ENCODE measurements around the gene ZBTB25.

ZBTB25 gene

DNA sequence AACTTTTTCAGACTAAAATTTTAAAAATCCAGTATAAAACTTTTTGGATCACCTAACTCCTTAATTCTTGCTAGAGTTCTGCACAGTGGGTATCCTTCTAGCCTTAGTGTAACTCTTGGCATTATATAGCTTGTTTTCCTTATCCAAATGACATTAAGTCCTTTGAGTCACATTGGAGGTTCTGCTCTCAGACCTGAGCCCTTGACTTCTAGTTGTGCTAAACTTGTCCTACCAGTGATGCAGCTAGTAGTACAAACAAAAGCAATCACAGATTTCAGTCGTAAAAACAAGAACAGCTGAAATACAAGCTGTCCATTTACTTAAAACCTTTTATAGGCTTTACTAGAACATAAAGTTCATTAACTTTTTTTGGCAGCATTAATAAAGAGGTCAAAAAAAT, 11.4 kb upstream of the ZBTB25 start:
- no peak for ATAC-seq

DNA sequence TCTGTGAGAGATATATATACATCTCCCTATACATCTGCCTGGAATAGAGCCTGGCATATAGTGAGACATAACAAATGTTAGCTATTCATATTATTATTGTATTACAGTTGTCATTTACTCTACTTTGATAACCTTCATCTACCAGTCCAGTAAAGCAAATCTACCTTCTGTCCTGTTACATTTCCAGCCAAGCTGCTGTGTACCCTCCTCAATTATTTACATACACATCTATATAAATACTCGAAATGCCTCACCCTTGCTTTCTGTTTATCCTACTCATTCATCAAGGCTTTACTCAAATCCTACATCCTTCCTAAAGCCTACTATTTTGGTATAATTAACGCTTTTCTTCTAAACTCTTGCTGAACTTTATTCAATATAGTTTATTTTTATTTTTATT, 9.6 kb upstream of the ZBTB25 start:
- ATAC-seq: no peak

DNA sequence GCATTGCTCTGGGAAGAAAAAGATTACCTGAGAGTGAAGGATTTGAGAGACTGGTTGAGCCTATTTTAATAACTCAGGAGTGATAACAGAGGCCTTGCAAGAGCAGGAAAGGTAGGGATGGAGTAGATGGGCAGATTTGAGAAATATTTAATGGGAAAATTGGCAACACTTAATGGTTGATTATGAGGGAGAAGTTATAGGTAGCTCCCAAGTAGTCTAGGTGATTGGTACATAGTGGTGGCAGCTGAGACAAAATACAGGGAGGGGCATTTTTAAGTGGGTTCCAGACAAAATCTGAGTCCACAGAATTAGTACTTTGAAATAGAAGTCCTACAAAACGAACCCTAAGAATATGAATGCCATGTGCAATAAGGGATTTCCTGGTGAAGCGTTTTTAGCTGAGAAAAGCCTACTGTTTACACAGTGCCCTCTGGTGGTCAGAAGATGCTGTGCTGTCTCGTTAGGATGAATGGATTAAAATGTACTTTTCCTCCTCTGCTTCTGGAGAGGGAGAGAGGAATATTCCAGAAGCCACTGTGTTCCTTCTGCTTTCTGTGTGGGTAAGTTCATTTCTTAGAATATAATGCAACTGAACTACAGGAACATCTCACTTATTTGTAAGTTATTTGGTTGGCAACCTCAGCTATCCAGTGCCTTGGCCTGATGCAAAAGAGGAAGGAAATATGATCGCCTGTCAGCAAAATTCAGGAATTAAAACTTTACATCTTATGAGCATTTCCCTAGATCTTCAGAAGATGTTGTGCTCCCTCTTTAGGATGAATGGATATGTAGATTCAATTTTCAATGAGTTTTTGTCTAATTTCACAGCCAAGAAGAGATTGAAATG, 7.4 kb upstream of the ZBTB25 start:
- no peak for ATAC-seq

DNA sequence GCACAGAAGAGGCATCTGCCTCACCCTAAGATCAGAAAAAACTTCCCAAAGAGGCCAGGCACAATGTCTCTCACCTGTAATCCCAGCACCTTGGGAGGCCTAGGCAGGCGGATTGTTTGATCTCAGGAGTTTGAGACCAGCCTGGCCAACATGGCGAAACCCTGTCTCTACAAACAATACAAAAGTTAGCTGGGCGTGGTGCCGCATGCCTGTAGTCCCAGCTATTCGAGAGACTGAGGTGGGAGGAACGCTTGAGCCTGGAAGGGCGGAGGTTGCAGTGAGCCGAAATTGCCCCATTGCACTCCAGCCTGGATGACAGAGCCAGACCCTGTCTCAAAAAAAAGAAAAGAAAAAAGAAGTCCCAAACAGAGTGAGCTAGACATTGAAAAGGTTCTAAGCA, 5.4 kb upstream of the ZBTB25 start:
- no peak for ATAC-seq

DNA sequence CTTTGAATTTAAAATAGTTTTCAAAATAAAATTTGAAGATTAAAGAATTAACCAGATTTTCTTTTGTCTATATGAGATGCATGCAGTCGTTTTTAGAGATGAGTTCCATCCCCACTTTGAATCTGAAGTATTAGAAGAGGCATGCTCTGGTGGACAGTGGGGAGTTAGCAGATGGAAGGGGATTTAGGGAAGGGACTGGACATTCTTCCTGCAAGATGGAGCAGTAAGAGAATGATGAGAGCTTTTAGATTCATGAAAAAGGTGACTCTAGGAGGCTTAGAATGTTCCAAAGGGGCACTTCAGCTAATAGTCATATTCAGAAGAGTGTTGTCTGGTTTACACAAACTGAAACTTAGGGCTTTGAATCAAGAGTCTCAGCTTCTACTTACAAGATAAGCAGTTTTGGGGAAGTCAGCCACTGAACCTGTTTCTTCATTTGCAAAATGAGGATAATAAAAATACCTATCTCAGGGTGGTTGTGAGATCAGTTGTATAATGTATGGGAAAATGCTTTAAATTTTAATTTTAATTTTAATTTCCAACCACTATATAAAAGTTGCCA, 4.7 kb upstream of the ZBTB25 start:
- ATAC-seq: no peak

DNA sequence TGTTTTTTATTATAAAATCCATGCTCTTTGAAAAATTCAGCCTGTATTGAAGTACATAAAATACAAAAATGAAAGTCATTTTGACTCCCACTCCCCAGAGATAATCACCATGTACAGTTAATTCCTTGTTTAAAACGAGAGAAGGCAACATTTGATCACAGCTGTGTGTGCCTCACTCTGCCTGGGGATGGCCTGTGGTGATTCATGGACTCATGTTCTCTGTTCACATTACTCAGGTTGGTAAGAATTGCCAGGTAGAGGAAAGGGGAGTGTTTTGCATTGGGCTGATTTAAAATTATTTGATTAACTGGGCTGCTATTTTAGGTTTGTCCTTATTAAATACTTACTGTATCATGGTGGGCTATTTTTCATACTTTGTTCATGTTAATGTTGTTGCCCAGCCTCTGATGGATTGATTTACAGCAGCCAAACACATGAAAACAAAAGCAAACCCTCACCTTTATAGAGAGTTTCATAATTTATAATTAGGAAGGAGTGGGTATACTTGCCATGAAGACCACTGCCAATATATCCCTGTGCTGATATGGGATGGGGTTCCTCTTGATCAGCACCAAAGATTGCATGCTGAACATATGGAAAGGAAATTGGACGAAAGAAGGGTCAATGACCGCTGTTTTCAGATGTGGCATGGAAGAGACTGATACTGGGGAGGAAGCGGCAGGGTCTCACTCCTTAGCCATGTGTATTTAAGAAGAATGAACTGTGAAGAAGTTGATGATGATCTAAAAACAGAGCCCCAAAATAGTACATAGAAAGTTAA, 3.9 kb upstream of the ZBTB25 start:
- peak; percentile 7 to 13 for ATAC-seq

DNA sequence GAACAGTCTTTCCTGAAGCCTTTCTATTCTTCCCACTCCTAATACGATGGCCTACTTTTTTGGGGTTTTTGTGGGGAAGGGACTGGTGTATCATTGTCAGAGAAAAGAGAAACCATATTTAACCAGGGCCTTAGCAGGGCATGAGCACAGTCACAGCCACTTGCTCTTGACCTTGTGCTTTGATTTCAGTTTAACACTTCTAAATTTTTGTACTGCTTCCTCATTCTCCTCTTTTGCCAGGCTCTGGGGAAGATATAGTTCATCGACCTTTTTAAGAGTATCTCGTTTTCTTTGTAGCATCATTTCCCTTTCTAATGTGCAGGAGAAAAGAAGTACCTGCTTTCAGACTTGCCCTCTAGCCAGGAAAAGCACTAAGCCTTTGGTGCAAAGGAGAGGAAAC, 3.1 kb upstream of the ZBTB25 start:
- ATAC-seq: no peak

DNA sequence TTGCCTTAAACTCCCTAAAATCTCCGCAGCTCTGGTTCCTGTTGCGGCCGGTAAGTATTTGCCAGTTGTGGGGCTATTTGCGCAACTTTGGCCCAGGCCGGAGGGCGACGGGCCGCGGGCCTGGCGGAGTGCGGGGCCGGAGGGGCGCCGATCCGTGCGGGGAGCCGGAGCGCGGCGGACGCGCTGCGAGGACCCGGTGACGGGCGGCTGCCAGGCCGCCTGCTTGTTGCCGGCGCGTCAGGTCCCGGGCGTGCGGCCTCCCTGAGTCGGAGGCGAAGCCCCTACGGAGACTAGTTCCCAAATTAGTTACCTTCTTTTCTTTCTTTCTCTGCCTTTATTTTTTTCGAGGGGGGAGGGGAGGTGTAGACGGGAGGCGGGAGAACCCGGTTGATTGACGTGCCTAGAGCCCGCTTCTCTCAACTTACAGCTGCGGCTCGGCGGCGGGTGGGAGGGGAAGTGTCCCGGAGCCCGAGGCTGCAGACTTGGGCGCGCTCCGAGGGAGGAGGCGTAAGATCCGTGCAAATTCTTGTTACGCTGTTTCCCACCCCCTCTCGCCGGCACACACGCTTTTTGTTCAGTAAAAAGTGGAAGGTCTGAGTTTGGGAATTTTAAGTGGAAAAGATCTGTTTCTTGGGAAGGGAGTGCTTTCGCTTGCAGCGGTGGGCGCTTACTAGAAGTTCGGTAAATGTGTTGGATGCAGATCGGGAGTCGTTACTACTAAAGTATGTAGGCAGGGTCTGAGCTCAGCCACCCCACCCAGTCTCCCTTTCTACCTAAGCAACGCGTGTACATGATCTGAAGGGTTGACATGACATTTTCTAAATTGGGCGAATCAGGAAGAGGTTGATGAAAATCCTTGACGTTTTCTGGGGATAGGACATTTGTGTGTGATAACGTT, 1.5 kb upstream of the ZBTB25 start:
- peak; percentile 16 to 23 for ATAC-seq

DNA sequence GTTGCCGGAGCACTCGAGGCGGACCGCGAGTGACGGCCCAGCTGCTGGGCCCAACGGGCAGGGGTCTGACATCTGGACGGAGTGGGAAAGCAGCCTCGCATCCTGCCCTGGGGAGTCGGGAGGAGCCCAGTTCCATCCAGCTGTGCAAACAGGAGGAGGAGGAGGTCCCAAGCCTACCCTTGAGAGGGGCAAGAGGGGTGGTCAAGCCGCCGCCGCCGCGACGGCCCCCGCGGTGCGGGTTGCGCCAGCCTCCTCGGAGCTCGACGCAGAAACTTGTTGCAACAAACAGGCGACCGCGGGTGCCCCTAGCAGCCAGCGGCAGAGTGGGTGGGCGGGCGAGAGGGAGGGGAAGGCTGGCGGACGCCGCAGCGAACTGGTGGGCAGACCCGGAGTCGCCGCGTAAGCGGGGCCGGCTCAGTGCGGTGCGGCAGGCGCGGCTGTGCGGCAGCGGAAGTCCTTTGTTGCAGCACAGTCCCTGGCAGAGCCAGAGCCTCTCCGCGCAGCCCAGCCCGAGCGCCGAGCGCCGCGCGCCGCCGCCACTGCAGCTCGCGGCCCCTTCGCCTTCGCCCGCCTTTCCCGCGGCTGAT, 765 bp upstream of the ZBTB25 start, which contains the start of gene ZBTB1:
Gene ZBTB1 (plus strand): TSS at position 461 of the 587 bp plus-strand sequence. CDS start 16,735 bp downstream, outside the sequence.
- ATAC-seq: peak; percentile 41 to 45

DNA sequence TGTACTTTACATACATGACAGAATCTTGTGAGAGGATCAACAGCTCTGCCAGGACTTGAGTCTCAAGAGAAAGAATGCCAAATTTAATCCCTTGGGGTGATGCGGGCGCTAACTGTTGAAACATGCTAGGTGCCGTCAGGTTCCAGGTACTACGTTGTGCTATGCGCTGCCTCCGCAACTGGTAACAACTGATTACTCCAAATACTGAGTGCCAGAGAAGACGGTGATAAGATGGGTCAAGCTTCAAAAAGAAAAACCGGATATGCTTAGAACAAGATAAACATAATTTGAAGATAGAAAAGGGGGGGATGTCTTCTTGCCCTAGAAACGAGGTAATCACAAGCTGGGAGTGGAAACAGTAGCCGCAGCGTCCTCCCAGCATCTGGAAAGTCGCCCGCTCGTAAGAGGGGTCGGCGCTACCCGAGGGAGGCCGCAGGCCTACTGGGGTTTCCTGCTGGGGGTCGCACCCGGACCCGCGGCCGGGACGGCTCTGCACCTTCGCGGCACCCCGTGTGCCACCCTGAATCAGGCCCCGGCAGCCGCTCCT, 678 bp downstream of the ZBTB25 start:
- ATAC-seq: no peak

DNA sequence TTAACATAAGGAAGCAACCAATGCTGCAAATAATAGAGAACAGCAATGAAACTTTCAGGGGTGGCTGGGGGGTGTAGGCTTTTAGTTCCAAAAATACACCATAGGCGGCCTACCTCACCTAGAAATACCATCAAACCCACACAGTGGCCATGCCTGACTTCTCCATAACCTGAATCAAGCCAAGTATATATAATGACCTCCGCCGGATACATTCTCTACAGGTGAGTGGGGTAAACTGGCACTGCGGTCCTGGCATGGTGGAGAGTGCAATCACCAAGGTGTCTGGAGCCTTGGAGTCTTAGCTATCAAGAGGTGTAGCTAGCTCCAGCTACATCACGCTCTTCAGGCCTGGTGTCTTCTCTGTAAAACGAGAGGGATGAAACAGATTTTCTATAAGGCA, 1.2 kb downstream of the ZBTB25 start:
- no peak for ATAC-seq

DNA sequence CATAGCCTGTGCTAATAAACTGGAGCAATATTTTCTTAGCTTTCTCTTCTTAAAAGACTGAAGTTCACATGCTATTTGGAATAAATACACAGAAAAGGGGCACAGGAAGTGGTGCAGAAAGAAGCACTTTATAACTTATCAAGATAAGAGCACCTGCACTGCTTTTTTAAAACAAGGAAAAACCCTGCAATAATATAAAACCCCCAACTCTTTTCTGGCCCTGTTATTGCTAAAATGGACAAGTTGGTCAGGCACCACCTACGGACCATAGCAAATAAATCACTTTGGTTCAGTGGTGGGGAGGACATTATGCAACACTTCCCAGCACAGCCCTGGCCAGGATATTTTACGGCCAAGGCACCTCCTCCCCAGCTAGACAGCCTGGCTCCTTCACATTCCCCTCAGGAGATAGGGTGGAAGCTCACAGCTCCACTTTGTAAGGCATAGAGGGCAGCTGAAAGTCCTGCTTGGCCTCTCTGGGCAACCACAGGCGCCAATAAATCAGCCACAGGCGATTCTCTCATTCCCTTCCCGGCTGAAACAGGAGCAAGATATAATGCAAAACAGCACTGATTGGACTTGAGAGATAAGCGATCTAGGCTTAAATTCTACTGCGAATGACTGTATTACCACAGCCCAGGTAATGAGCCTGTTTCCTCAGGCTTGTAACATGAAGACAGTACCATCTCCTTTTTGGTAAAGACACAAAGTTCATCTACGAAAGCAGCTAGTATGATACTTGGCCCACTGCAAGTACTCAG, 2.0 kb downstream of the ZBTB25 start:
- ATAC-seq: no peak

DNA sequence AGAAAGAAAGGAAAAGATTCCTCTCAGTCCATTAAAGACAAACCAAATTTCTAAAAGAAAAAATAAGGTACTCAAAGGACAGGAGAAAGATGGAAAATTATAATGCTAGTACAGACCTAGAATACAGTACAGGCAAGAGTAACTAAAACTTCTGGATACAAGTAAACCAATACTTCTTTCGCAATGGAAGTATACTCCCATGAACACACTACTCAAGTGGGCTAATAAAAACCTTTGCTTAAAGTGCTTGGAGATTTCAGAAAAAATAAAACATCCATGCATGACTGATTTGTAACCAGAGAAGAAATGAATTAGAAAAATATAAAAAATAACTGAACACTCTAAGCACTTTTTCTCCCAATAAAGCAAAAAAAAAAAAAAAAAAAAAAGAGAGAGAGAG, 3.5 kb downstream of the ZBTB25 start:
- no peak for ATAC-seq

DNA sequence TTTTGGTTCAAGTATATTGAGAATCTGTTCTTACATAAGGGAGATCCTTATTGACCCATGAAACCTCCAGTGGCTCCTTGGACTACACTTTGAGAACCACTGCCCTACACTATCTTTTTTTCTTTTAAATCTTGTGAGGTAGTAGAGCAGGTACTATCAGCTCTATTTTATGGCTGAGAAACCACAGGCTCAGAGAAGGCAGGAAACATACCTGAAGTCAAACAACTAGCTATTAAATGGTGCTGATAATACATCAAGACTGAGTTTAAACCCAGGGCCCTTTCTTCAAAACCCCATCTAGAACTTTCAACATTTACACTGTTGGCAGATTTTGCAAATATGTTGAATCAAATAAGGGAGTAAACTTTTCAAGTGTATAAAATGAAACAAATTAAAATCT, 6.9 kb downstream of the ZBTB25 start:
- no peak for ATAC-seq

DNA sequence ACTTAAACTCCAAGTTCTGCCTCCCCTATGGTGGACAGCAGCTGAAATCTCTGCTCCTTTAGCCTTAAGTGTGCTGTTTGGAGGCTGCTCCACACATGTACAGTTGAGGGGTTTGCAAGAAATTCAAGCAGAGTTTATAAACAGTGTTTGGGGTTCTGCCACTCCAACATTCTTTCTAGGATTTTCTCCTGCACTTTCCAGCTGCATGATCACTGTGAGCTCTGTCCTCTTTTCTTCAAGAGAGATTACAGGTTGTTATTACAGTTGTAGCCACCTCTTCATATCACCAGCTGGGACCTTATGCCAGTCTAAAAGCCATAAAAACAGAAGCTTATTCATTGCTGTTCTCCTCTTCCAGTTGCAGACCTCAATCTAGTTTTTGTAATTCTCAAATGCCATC, 8.4 kb downstream of the ZBTB25 start:
- no peak for ATAC-seq

DNA sequence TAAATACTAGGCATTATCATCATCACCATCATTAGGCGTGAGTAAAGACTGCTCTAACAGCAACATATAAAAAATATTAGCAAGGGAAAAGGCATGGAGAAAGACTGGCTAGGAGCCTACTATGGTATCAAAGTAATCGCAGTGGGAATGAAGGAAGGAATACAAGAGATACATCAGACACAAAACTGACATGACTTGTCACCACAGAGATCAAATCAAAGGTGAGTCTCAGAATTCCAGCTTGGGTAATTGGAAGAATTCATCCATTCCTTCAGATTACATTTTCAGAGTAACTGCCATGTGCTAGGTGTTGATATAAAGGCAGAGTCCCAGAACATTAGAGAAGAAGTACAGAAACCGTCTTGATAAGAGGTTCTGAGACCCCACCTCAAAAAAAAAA, 10.2 kb downstream of the ZBTB25 start:
- no peak for ATAC-seq

DNA sequence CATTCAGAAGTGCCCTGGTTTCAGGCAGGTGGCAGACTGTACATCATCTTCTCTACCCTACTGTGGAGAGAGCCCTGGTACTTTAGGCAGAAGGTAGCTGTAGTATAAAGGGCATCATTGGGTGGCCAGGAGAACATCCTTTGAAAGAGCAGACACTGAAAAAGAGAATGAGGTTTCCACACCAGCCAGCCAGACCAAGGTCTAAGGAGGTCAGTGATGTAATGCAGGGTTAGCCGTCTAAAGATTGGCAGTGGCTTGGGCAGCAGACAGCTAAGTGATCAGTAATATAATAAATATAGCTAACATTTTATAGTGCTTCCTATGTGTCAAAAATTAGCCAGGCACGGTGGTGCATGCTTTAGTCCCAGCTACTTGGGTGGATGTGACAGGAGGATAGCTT, 12.0 kb downstream of the ZBTB25 start:
- ATAC-seq: no peak

DNA sequence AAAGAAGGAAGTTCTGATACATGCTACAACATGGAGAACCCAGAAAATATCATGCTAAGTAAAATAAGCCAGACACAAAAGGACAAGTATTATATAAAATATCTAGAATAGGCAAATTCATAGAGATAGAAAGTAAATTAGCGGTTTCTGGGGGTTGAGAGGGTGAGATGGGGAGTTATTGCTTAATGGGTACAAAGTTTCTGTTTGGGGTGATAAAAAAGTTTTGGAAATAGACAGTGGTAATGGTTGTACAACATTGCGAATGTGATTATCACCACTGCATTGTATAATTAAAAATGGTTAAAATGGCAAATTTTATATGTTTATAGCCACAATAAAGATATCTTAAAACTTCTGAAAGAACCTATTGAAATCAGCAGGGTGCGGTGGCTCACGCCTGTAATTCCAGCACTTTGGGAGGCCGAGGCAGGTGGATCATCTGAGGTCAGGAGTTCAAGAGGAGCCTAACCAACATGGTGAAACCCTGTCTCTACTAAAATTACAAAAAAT, 15.0 kb downstream of the ZBTB25 start:
- ATAC-seq: no peak

DNA sequence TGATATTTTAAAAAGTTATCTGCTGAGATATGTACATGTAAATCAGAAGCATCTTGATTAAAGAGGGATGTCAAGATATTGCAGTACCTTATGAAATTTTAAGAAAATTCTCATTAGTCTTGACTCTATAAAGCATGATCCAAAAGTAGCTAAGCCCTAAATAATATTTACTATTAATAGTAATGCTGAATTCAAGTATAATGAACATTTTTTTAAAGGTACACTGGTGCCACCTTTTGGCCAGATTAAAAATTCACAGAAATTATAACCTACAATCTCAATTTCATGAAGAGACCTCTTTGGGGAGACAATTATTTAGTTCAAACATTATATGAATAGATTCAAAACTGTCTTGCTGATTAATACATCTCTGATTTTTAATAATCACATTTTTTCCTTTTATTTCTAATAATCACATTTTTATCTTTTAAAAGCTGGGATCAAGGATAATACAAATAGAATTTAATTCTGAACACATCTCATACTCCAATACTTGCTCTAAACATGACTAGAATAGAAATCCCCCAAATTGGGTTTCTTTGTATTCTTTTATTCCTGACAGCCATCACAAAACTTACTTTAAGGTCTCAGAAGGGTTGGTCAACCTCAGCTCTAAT, 24.9 kb downstream of the ZBTB25 start:
- no peak for ATAC-seq

DNA sequence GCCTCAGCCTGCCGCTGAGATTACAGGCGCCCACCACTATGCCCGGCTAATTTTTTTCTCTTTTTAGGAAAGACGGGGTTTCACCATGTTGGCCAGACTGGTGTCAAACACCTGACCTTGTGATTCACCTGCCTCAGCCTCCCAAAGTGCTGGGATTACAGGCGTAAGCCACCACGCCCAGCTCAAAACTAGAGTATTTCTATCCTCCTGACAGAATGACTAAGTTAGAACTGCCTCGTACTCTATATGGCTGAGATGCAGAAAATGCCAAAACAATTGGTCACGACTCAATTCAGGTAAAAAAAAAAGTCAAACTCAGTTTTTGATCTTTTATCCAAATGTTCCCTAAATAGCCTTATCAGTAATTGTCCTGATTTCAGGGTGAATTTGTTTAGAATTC, 27.2 kb downstream of the ZBTB25 start:
- ATAC-seq: no peak
